KMS-11 (cell line): Measurements from ENCODE around the gene ABLIM1.
A peak's percentile ranks its signal among the peaks of the same experiment; 100 is the strongest.

ENCODE experiments used
- H2AFZ ChIP-seq: fragments of 200-600 bp; sonication (generic); 2 replicates; pipeline ENCODE4 v1.6.1; 2016; ENCODE audit warnings: antibody characterized with exemption, mixed run types, low read depth
- H3K27ac ChIP-seq: fragments of 200-600 bp; sonication (generic); 2 replicates; pipeline ENCODE4 v1.6.1; 2016; ENCODE audit warnings: mild to moderate bottlenecking, mixed run types
- H3K27me3 ChIP-seq: fragments of 200-600 bp; sonication (generic); 2 replicates; pipeline ENCODE4 v1.6.1; 2017; ENCODE audit warnings: mild to moderate bottlenecking, low read depth, mixed run types, moderate library complexity; ENCODE audit not compliant: insufficient read depth
- H3K36me3 ChIP-seq: fragments of 200-600 bp; sonication (generic); 2 replicates; pipeline ENCODE4 v1.6.1; 2017; ENCODE audit warnings: mild to moderate bottlenecking, mixed run types; ENCODE audit not compliant: insufficient read depth
- H3K4me1 ChIP-seq: fragments of 200-600 bp; sonication (generic); 2 replicates; pipeline ENCODE4 v1.6.1; 2016; ENCODE audit warnings: mild to moderate bottlenecking, low read depth, mixed run types; ENCODE audit not compliant: poor library complexity, severe bottlenecking
- H3K4me2 ChIP-seq: fragments of 200-600 bp; sonication (generic); 2 replicates; pipeline ENCODE4 v1.7.0; 2016; ENCODE audit warnings: mild to moderate bottlenecking, mixed run types
- H3K4me3 ChIP-seq: fragments of 200-600 bp; sonication (generic); IDR thresholded peaks from 2 replicates; pipeline ENCODE4 v1.6.1; 2017; ENCODE audit warnings: low read depth, low read length, mixed read lengths; ENCODE audit not compliant: insufficient read depth
- H3K79me2 ChIP-seq: fragments of 200-600 bp; sonication (generic); 2 replicates; pipeline ENCODE4 v1.6.1; 2016; ENCODE audit warnings: low read depth, mixed run types; ENCODE audit not compliant: insufficient read depth
- H3K9ac ChIP-seq: fragments of 200-600 bp; sonication (generic); 2 replicates; pipeline ENCODE4 v1.6.1; 2016; ENCODE audit warnings: mild to moderate bottlenecking, mixed run types
- H4K20me1 ChIP-seq: fragments of 200-600 bp; sonication (generic); 2 replicates; pipeline ENCODE4 v1.6.1; 2016; ENCODE audit warnings: mild to moderate bottlenecking, mixed run types; ENCODE audit not compliant: insufficient read depth
- CTCF ChIP-seq: fragments of 200-600 bp; sonication (generic); conservative IDR thresholded peaks from 2 replicates; pipeline ENCODE4 v1.6.1; 2017; ENCODE audit warnings: low read depth, mild to moderate bottlenecking, antibody characterized with exemption, low read length, moderate library complexity, mixed read lengths

Gene ABLIM1

GRCh38 chr10:114553436-114553835 is 104.6 kb downstream of the ABLIM1 start:
- Histone ChIP-seq H3K36me3 (no peaks in the 10 kb centered on the region), H4K20me1 (no peaks in the 10 kb centered on the region), H3K9ac (no peak overlapping the region), H3K27ac (no peak overlapping the region), H3K4me2 (no peak overlapping the region), H3K4me3 (no peak overlapping the region), H3K4me1 (peaks cover 4% of the 10 kb centered on the region), H3K27me3 (no peaks in the 10 kb centered on the region), H3K79me2 (no peaks in the 10 kb centered on the region), H2AFZ (no peak overlapping the region)
- TF ChIP-seq CTCF: no peak

- Histone ChIP-seq H3K79me2 (no peaks in the 10 kb centered on the region), H3K4me2 (no peak overlapping the region), H3K36me3 (no peaks in the 10 kb centered on the region), H4K20me1 (no peaks in the 10 kb centered on the region), H3K27me3 (no peaks in the 10 kb centered on the region), H3K4me1 (peaks cover 4% of the 10 kb centered on the region), H3K9ac (no peak overlapping the region), H3K4me3 (no peak overlapping the region), H2AFZ (no peak overlapping the region), H3K27ac (no peak overlapping the region)
- no peak for TF ChIP-seq CTCF
Measured at GRCh38 chr10:114552050-114552449, 106.0 kb downstream of the ABLIM1 start.

GRCh38 chr10:114551636-114551972 is 106.5 kb downstream of the ABLIM1 start:
- Histone ChIP-seq H3K9ac (no peak overlapping the region), H3K27ac (no peak overlapping the region), H3K4me1 (peaks cover 1% of the 10 kb centered on the region), H3K79me2 (no peaks in the 10 kb centered on the region), H3K36me3 (no peaks in the 10 kb centered on the region), H3K4me3 (no peak overlapping the region), H2AFZ (no peak overlapping the region), H3K27me3 (no peaks in the 10 kb centered on the region), H4K20me1 (no peaks in the 10 kb centered on the region), H3K4me2 (no peak overlapping the region)
- no peak for TF ChIP-seq CTCF

GRCh38 chr10:114550756-114551635 is 107.1 kb downstream of the ABLIM1 start:
- H2AFZ ChIP-seq: no peak overlapping the region
- H4K20me1 ChIP-seq: no peaks in the 10 kb centered on the region
- no peaks in the 10 kb centered on the region for H3K79me2 ChIP-seq
- H3K36me3 ChIP-seq: no peaks in the 10 kb centered on the region
- no peaks in the 10 kb centered on the region for H3K27me3 ChIP-seq
- no peaks in the 10 kb centered on the region for H3K4me1 ChIP-seq
- H3K4me2 ChIP-seq: no peak overlapping the region
- H3K9ac ChIP-seq: no peak overlapping the region
- no peak overlapping the region for H3K27ac ChIP-seq
- TF ChIP-seq CTCF: peak; percentile 81
- H3K4me3 ChIP-seq: no peak overlapping the region
